T-cell (primary cell): ENCODE measurements around the gene SMIM5. TPM values are rescaled to one million over a fixed set of nuclear protein-coding genes. Genes with fewer than 3 reads are reported as not detected.

Experiments used
- ATAC-seq, 4 experiments: fragments of 200-7000 bp in 3 of 4; fragments of 150-1000 bp in 1 of 4; cut with Tn5 transposase; replicated peaks in 1 of 4; 1 replicate in 3 of 4; 2 replicates in 1 of 4; pipeline ENCODE4 v1.10.0; 2021; ENCODE audit warnings: moderate library complexity in 3 of 4, mild to moderate bottlenecking in 2 of 4, moderate number of reproducible peaks in 1 of 4
- CTCF ChIA-PET, 2 donors: fragments of 300-600 bp; sonication (Branson Sonifier 250); formaldehyde crosslinking; loops; one replicate each; lab custom pipeline; 2022; ENCODE audit warnings: antibody characterized with exemption in 2 of 2; lab: Charles Lee
- POLR2A ChIA-PET, 2 donors: fragments of 300-600 bp; sonication (Branson Sonifier 250); formaldehyde crosslinking; loops; one replicate each; lab custom pipeline; 2022; ENCODE audit warnings: antibody characterized with exemption in 2 of 2; lab: Charles Lee
- DNase-seq, 35 experiments: peaks; one replicate each; pipeline versions ENCODE4 v3.0.0 to v3.0.0-alpha.2; 2013 to 2023
- H3K27ac ChIP-seq: one replicate; pipeline ENCODE4 v1.5.1; 2013; ENCODE audit warnings: low read length
- H3K27me3 ChIP-seq, 2 experiments: replicated peaks in 1 of 2; 1 replicate in 1 of 2; 2 replicates in 1 of 2; pipeline versions ENCODE4 v1.6.1 to v1.7.0; 2013; ENCODE audit warnings: low read length in 1 of 2, mixed read lengths in 1 of 2; ENCODE audit not compliant: control insufficient read depth in 2 of 2, insufficient read depth in 2 of 2; ENCODE audit errors: extremely low read depth in 1 of 2
- H3K36me3 ChIP-seq, 2 donors: 1 replicate in 1 of 2; 2 replicates in 1 of 2; pipeline versions ENCODE4 v1.6.1 to v1.7.0; 2013; ENCODE audit warnings: low read length in 1 of 2; ENCODE audit not compliant: control insufficient read depth in 2 of 2, insufficient read depth in 1 of 2; ENCODE audit errors: extremely low read depth in 1 of 2
- H3K4me1 ChIP-seq, 2 experiments: 1 replicate in 1 of 2; 2 replicates in 1 of 2; pipeline versions ENCODE4 v1.6.1 to v1.7.0; 2013; ENCODE audit warnings: low read length in 2 of 2, mixed read lengths in 1 of 2; ENCODE audit not compliant: insufficient read depth in 2 of 2, control insufficient read depth in 1 of 2; ENCODE audit errors: extremely low read depth in 1 of 2
- H3K4me3 ChIP-seq, 2 donors: 1 replicate in 1 of 2; 2 replicates in 1 of 2; pipeline versions ENCODE4 v1.5.1 to v1.7.0; 2013; ENCODE audit warnings: mild to moderate bottlenecking in 2 of 2, low read length in 1 of 2, moderate library complexity in 1 of 2; ENCODE audit not compliant: control insufficient read depth in 1 of 2; ENCODE audit errors: extremely low read depth in 1 of 2
- H3K9me3 ChIP-seq: 2 replicates; pipeline ENCODE4 v1.7.0; 2013
- H3K27ac Mint-ChIP-seq, 2 donors: one replicate each; pipeline ENCODE4 v1.8.0; 2020 to 2021; ENCODE audit warnings: mild to moderate bottlenecking in 2 of 2, mixed read lengths in 2 of 2
- H3K27me3 Mint-ChIP-seq, 2 donors: one replicate each; pipeline ENCODE4 v1.8.0; 2021 to 2022; ENCODE audit warnings: mixed read lengths in 2 of 2
- H3K36me3 Mint-ChIP-seq: one replicate; pipeline ENCODE4 v1.8.0; 2021; ENCODE audit warnings: mixed read lengths
- H3K4me1 Mint-ChIP-seq, 3 donors: one replicate each; pipeline ENCODE4 v1.8.0; 2020 to 2022; ENCODE audit warnings: mixed read lengths in 3 of 3, mild to moderate bottlenecking in 1 of 3
- H3K4me3 Mint-ChIP-seq, 3 donors: one replicate each; pipeline ENCODE4 v1.8.0; 2020 to 2022; ENCODE audit warnings: mild to moderate bottlenecking in 3 of 3, mixed read lengths in 3 of 3, moderate library complexity in 3 of 3
- H3K9me3 Mint-ChIP-seq, 3 donors: one replicate each; pipeline ENCODE4 v1.8.0; 2020 to 2022; ENCODE audit warnings: mixed read lengths in 3 of 3
- WGBS: methylation state at CpG from one replicate; pipeline ENCODE4 v1.1.5; 2013; ENCODE audit warnings: missing lambda C conversion rate; ENCODE audit not compliant: insufficient coverage; 5-methylcytosine and 5-hydroxymethylcytosine counted together
- total RNA-seq, 35 experiments: library from RNA in 6 of 35; stranded (reverse) in 6 of 35; fragments of 120-200 nt in 1 of 35; gene quantifications; one replicate each; pipeline versions ENCODE4 v1.2.1 to v1.2.4 and lab custom pipeline; 2013 to 2026

Gene SMIM5
- total RNA-seq, 5 donors from 2014 or later (not counting 1 experiment from before 2014, with no cell fraction given) = 0.35 to 2.2 (median 0.82) TPM

DNA sequence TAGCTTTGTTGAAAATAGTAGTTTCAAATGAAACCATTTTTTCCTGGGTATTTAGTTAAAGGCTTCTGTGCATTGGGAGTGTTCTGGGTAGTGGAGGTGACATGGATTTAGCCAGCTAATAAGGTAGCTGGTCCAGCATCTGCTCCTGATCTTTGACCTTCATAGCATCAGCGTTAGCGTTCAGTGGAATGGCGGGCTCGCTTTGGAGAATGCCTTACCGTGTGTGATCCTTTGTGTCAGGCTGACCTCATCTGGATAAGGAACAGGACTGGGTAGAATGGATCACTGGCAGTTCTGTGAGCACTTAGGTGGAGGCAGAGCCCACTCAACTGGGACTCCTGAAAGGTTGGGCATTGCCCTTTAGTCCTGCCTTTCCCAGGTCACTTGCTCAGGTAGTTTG lies 37.6 kb downstream of the SMIM5 start:
- no peak for DNase-seq
- 100% methylated on average over 4 of the region's 5 CpGs for WGBS
- ATAC-seq = no peak
- ChIA-PET CTCF (interaction anchor here (0.6 to 1.8 kb wide), 4 partner anchors 18 to 338 kb away, joined by 3 to 5 read pairs (median 3); partner anchors contain the start of gene SMIM5 (in 1 of the 2)), POLR2A (interaction anchor here in 1 of 2 donors (1.0 kb wide), 1 partner anchor 37 kb away, joined by 3 read pairs; no protein-coding TSS in a partner anchor)
- no peak overlapping the region for H3K27ac ChIP-seq
- H3K9me3 ChIP-seq = no peaks in the 10 kb centered on the region
- peaks cover 30% of the 10 kb centered on the region for H3K36me3 Mint-ChIP-seq
- H3K27ac Mint-ChIP-seq = no peak overlapping the region
- H3K36me3 ChIP-seq = peaks cover 15 to 53% of the 10 kb centered on the region in 2 donors
- H3K9me3 Mint-ChIP-seq = no peaks in the 10 kb centered on the region
- H3K4me3 ChIP-seq = no peak overlapping the region
- peaks cover 24 to 25% (median 24%) of the 10 kb centered on the region in 3 donors for H3K4me1 Mint-ChIP-seq
- no peaks in the 10 kb centered on the region for H3K27me3 Mint-ChIP-seq
- no peaks in the 10 kb centered on the region for H3K27me3 ChIP-seq
- H3K4me3 Mint-ChIP-seq = no peak overlapping the region
- H3K4me1 ChIP-seq = peaks cover 14 to 16% of the 10 kb centered on the region in 2 experiments

DNA sequence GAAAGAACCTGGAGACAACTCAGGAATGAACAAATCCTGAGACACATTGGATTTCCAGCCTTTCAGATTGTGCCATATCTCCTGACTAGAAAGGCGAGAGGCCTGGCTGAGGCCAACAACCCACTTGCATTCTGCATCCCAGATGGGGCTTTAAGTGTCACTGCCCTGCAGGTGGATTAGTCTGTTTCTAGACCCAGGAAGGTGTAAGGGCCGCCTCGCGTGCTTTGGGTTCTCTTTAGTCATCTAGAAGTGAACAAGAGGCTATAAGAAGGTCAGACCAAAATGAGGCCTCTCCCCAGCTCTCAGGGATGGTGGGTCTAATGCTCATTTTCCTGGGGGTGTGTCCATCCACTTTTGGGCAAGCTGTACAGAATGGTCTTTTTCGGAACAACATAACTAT lies 38.8 kb downstream of the SMIM5 start:
- H3K27me3 Mint-ChIP-seq = no peaks in the 10 kb centered on the region
- POLR2A ChIA-PET = interaction anchor here in 1 of 2 donors (0.5 to 0.6 kb wide), 2 partner anchors 115 to 169 kb away, joined by 3 to 4 read pairs; no protein-coding TSS in a partner anchor

DNA sequence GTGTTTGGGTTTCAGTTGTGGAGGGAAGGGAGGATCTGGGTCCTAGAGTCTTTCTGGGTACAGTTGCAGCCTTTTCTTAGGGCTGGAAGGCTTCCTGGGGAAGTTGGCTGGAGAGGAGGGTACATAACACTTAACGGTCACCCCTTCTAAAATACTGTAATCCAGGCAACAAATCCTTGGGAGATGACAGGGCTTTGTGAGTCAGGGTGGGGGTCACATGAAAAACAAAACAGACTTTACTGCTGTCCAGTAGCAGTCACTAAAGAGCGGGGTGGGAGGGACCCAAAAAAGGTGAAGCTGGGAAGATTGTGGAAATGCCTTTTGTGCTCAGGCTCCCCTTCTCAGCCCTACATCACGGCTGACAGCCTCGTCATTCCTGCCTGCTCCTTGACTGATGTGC lies 40.3 kb downstream of the SMIM5 start:
- Mint-ChIP-seq H3K27me3 (no peaks in the 10 kb centered on the region), H3K36me3 (peaks cover 30% of the 10 kb centered on the region), H3K27ac (no peak overlapping the region), H3K4me1 (peaks cover 20 to 21% (median 20%) of the 10 kb centered on the region in 3 donors), H3K4me3 (no peak overlapping the region), H3K9me3 (no peaks in the 10 kb centered on the region)
- Histone ChIP-seq H3K27me3 (no peaks in the 10 kb centered on the region), H3K9me3 (no peaks in the 10 kb centered on the region), H3K4me1 (peaks cover 0 to under 1% of the 10 kb centered on the region in 2 experiments), H3K4me3 (no peak overlapping the region), H3K27ac (no peak overlapping the region), H3K36me3 (peaks cover 24 to 58% of the 10 kb centered on the region in 2 donors)
- 100% methylated on average over 1 of the region's 4 CpGs for WGBS
- CTCF ChIA-PET = interaction anchor here (1.0 to 2.2 kb wide), 4 partner anchors 37 to 80 kb away, joined by 3 to 11 read pairs (median 6); no protein-coding TSS in a partner anchor
- ATAC-seq = no peak
- DNase-seq = no peak
- POLR2A ChIA-PET = interaction anchor here (0.6 to 1.2 kb wide), 3 partner anchors 40 to 122 kb away, joined by 3 read pairs; partner anchors contain the start of gene SMIM5 (in 1 of the 2)

More for the DNA sequence above, 38.8 kb downstream of the SMIM5 start:
- Mint-ChIP-seq H3K36me3 (peaks cover 30% of the 10 kb centered on the region), H3K4me1 (peaks cover 20 to 25% (median 21%) of the 10 kb centered on the region in 3 donors), H3K4me3 (no peak overlapping the region), H3K27ac (no peak overlapping the region), H3K9me3 (no peaks in the 10 kb centered on the region)
- ATAC-seq = no peak
- Histone ChIP-seq H3K9me3 (no peaks in the 10 kb centered on the region), H3K4me1 (peaks cover 6 to 11% of the 10 kb centered on the region in 2 experiments), H3K27me3 (no peaks in the 10 kb centered on the region), H3K27ac (no peak overlapping the region), H3K4me3 (no peak overlapping the region), H3K36me3 (peaks cover 17 to 59% of the 10 kb centered on the region in 2 donors)
- DNase-seq = no peak
- WGBS = no CpG with 5 or more reads among the region's 5 CpGs
- CTCF ChIA-PET = interaction anchor here in 1 of 2 donors (1.4 to 1.8 kb wide), 3 partner anchors 11 to 82 kb away, joined by 4 to 5 read pairs (median 4); partner anchors contain the start of gene SMIM5

- no peak overlapping the region for H3K4me3 Mint-ChIP-seq
- no CpG with 5 or more reads among the region's 3 CpGs for WGBS
- no peak for ATAC-seq
- no peak overlapping the region for H3K27ac ChIP-seq
- H3K4me1 Mint-ChIP-seq = peaks cover 8 to 11% (median 10%) of the 10 kb centered on the region in 3 donors
- no peaks in the 10 kb centered on the region for H3K9me3 Mint-ChIP-seq
- no peaks in the 10 kb centered on the region for H3K27me3 Mint-ChIP-seq
- no peak for DNase-seq
- no peaks in the 10 kb centered on the region for H3K9me3 ChIP-seq
- ChIA-PET POLR2A (no interaction called here), CTCF (interaction anchor here (0.6 to 1.8 kb wide), 3 partner anchors 10 to 326 kb away, joined by 3 to 4 read pairs (median 4); partner anchors contain the start of genes RECQL5 (in 1 of the 2) and SAP30BP (in 1 of the 2))
- no peaks in the 10 kb centered on the region for H3K4me1 ChIP-seq
- no peak overlapping the region for H3K4me3 ChIP-seq
- H3K27me3 ChIP-seq = no peaks in the 10 kb centered on the region
- H3K36me3 ChIP-seq = peaks cover 23 to 56% of the 10 kb centered on the region in 2 donors
- H3K36me3 Mint-ChIP-seq = peaks cover 24% of the 10 kb centered on the region
- H3K27ac Mint-ChIP-seq = no peak overlapping the region
These were observed 43.2 kb downstream of the SMIM5 start for GRCh38 chr17:75676461-75676860.

DNA sequence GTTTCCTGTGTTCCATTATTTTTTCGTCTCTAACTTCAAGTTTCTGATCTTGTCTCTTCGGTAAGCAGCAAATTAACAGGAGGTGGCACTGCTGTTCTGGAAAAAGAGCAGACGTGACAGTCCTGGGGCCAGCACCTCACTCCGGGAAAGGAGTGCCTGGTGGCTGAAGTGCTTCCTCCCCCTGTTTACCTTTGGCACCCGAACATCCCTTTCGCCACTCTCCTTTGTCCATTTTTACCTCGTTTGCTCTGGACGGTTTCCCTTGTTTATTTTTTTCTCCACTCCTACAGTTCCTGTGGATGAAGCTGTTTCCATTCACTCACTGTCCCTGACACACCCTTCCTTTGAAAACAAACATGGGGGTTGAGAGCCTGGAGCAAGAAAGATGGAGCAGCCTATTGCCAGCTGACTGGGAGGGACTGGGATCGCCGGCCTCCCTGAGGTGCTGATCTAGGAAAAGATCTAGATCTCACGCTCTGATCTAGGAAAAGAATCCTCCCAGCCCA lies 46.5 kb downstream of the SMIM5 start:
- H3K27me3 ChIP-seq = no peaks in the 10 kb centered on the region

DNA sequence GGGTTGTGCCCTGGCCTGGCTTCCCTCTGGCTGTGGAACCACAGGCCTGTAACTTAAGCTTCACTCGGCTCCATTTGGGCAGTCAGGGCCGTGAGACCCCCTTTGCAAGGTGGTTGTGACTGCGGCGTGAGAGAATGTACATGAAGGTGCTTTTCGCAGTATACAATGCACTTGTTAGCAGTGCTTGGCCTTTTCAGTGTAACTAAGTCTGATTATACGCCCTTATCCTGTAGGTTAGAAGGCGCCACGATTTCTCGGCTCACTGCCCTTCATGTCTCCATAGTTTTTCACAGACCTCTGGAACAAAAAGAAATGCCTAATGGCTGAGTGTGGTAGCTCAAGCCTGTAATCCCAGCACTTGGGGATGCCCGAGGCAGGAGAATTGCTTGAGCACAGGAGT lies 47.2 kb downstream of the SMIM5 start:
- no peaks in the 10 kb centered on the region for H3K9me3 ChIP-seq
- no peak for ATAC-seq
- no peaks in the 10 kb centered on the region for H3K27me3 ChIP-seq
- ChIA-PET POLR2A (no interaction called here), CTCF (interaction anchor here in 1 of 2 donors (1.0 kb wide), 1 partner anchor 69 kb away, joined by 3 read pairs; no protein-coding TSS in a partner anchor)
- peaks cover 2 to 21% (median 20%) of the 10 kb centered on the region in 3 donors for H3K4me1 Mint-ChIP-seq
- H3K36me3 ChIP-seq = peaks cover 12 to 47% of the 10 kb centered on the region in 2 donors
- peaks cover 12% of the 10 kb centered on the region for H3K36me3 Mint-ChIP-seq
- no peak overlapping the region for H3K27ac ChIP-seq
- no peak overlapping the region for H3K4me3 Mint-ChIP-seq
- no peak overlapping the region for H3K27ac Mint-ChIP-seq
- H3K9me3 Mint-ChIP-seq = no peaks in the 10 kb centered on the region
- H3K27me3 Mint-ChIP-seq = no peaks in the 10 kb centered on the region
- H3K4me1 ChIP-seq = peaks cover 0 to 5% of the 10 kb centered on the region in 2 experiments
- no peak overlapping the region for H3K4me3 ChIP-seq
- DNase-seq = no peak
- 95% methylated on average over 7 of the region's 10 CpGs for WGBS

More for the DNA sequence above, 46.5 kb downstream of the SMIM5 start:
- peaks cover 12% of the 10 kb centered on the region for H3K36me3 Mint-ChIP-seq
- H3K27ac Mint-ChIP-seq = no peak overlapping the region
- H3K9me3 ChIP-seq = no peaks in the 10 kb centered on the region
- H3K4me1 Mint-ChIP-seq = peaks cover 5 to 19% (median 18%) of the 10 kb centered on the region in 3 donors
- H3K4me3 Mint-ChIP-seq = no peak overlapping the region
- H3K4me3 ChIP-seq = no peak overlapping the region
- H3K27ac ChIP-seq = no peak overlapping the region
- no peaks in the 10 kb centered on the region for H3K9me3 Mint-ChIP-seq
- no peak for DNase-seq
- peaks cover 0 to 3% of the 10 kb centered on the region in 2 experiments for H3K4me1 ChIP-seq
- no peak for ATAC-seq
- WGBS = 92% methylated on average over 8 of the region's 11 CpGs
- H3K36me3 ChIP-seq = peaks cover 12 to 41% of the 10 kb centered on the region in 2 donors
- POLR2A ChIA-PET = interaction anchor here in 1 of 2 donors (0.6 kb wide), 1 partner anchor 249 kb away, joined by 5 read pairs; no protein-coding TSS in a partner anchor
- H3K27me3 Mint-ChIP-seq = no peaks in the 10 kb centered on the region
- CTCF ChIA-PET = interaction anchor here in 1 of 2 donors (1.0 kb wide), 1 partner anchor 70 kb away, joined by 3 read pairs; no protein-coding TSS in a partner anchor
